Upper lobe of left lung (tissue), 6 donors: ENCODE data around the gene ELAVL1. TPM values are rescaled to one million over a fixed set of nuclear protein-coding genes. Genes with fewer than 3 reads are reported as not detected.
"Not testable (repeated sequence)": the region's sequence is repeated elsewhere in the genome, so short reads cannot be mapped to it uniquely, and the experiment has no call there.

Source experiments
- ATAC-seq, 2 donors: fragments of 200-7000 bp; cut with Tn5 transposase; one replicate each; pipeline ENCODE4 v1.9.1; 2022; ENCODE audit warnings: mild to moderate bottlenecking in 2 of 2, moderate library complexity in 2 of 2; ENCODE audit not compliant: low FRiP score in 2 of 2
- DNase-seq, 2 donors: peaks; one replicate each; pipeline ENCODE4 v3.0.0-alpha.2; 2019 to 2020
- H3K27ac ChIP-seq, 4 donors: fragments of 200-600 bp; sonication (generic); one replicate each; pipeline ENCODE4 v1.5.1; 2016 to 2019
- H3K27me3 ChIP-seq, 4 donors: fragments of 200-600 bp; sonication (generic); one replicate each; pipeline ENCODE4 v1.5.1; 2017 to 2019
- H3K36me3 ChIP-seq, 4 donors: fragments of 200-600 bp; sonication (generic); one replicate each; pipeline ENCODE4 v1.5.1; 2016 to 2019
- H3K4me1 ChIP-seq, 4 donors: fragments of 200-600 bp; sonication (generic); one replicate each; pipeline ENCODE4 v1.5.1; 2018 to 2019
- H3K4me3 ChIP-seq, 4 donors: fragments of 200-600 bp; sonication (generic); one replicate each; pipeline ENCODE4 v1.5.1; 2017 to 2019; ENCODE audit warnings: mild to moderate bottlenecking in 2 of 4, moderate library complexity in 1 of 4
- H3K9me3 ChIP-seq, 4 donors: fragments of 200-600 bp; sonication (generic); one replicate each; pipeline ENCODE4 v1.5.1; 2018 to 2019
- CTCF ChIP-seq, 6 experiments: fragments of 450-650 bp in 4 of 6; fragments of 200-600 bp in 2 of 6; sonication (generic) in 2 of 6; IDR thresholded peaks; one replicate each; pipeline ENCODE4 v1.5.1; 2016 to 2019; ENCODE audit warnings: antibody characterized with exemption in 6 of 6
- EP300 ChIP-seq, 4 donors: sonication (generic); formaldehyde crosslinking; IDR thresholded peaks; one replicate each; pipeline ENCODE4 v1.5.1; 2017; ENCODE audit warnings: antibody characterized with exemption in 4 of 4, control low read depth in 2 of 4
- POLR2A ChIP-seq, 4 donors: fragments of 450-650 bp; IDR thresholded peaks; one replicate each; pipeline ENCODE4 v1.5.1; 2016 to 2017; ENCODE audit warnings: antibody characterized with exemption in 4 of 4, mild to moderate bottlenecking in 2 of 4
- POLR2AphosphoS5 ChIP-seq, 2 donors: sonication (generic); formaldehyde crosslinking; IDR thresholded peaks; one replicate each; pipeline ENCODE4 v1.5.1; 2017; ENCODE audit warnings: antibody characterized with exemption in 2 of 2
- WGBS, 2 donors: methylation state at CpG; one replicate each; pipeline ENCODE4 v1.1.5; 2017 to 2018; 5-methylcytosine and 5-hydroxymethylcytosine counted together
- total RNA-seq, 6 donors: library from RNA; depleted of rRNA in 4 of 6; stranded (reverse); fragments of >200 nt in 4 of 6; gene quantifications; one replicate each; pipeline versions ENCODE4 v1.1.0 to v1.2.1, GENCODE V29; 2016 to 2021
- donor health status: DM: no; HTN: no; CAD: no; lungs with moderate emphysema.
- donor health status: DM: no; HTN: yes; CAD: no; lungs with severe emphysema.

The ELAVL1 gene
- total RNA-seq, 6 donors from 2014 or later = 21.0 to 71.1 (median 36.1) TPM

GRCh38 chr19:7965259-7965841 is 40.1 kb downstream of the ELAVL1 start:
- H3K36me3 ChIP-seq = peaks cover 5 to 94% (median 82%) of the 10 kb centered on the region in 4 donors
- no peak overlapping the region for H3K4me3 ChIP-seq
- no peak for DNase-seq
- no peaks in the 10 kb centered on the region for H3K4me1 ChIP-seq
- ATAC-seq = no peak
- TF ChIP-seq CTCF (IDR thresholded peaks at IDR 0.05) = no peak
- TF ChIP-seq POLR2A (IDR thresholded peaks at IDR 0.05) = no peak
- no peak for TF ChIP-seq EP300 (IDR thresholded peaks at IDR 0.05)
- no peak for TF ChIP-seq POLR2AphosphoS5 (IDR thresholded peaks at IDR 0.05)
- H3K9me3 ChIP-seq = no peaks in the 10 kb centered on the region
- 86 to 88% methylated on average over 12 of the region's 12 CpGs for WGBS, 2 donors
- H3K27me3 ChIP-seq = no peaks in the 10 kb centered on the region
- no peak overlapping the region for H3K27ac ChIP-seq

- no peak for TF ChIP-seq POLR2A (IDR thresholded peaks at IDR 0.05)
- no peak for TF ChIP-seq EP300 (IDR thresholded peaks at IDR 0.05)
- no peak for TF ChIP-seq POLR2AphosphoS5 (IDR thresholded peaks at IDR 0.05)
- no peak for TF ChIP-seq CTCF (IDR thresholded peaks at IDR 0.05)
- ATAC-seq = peak in 1 of 2 donors; percentile 13
- H3K27ac ChIP-seq = no peak overlapping the region
- H3K9me3 ChIP-seq = no peaks in the 10 kb centered on the region
- WGBS, 2 donors = 95 to 96% methylated on average over 20 to 25 of the region's 25 CpGs
- no peak overlapping the region for H3K4me3 ChIP-seq
- no peaks in the 10 kb centered on the region for H3K27me3 ChIP-seq
- no peaks in the 10 kb centered on the region for H3K4me1 ChIP-seq
- H3K36me3 ChIP-seq = peaks cover 5 to 86% (median 72%) of the 10 kb centered on the region in 4 donors
- no peak for DNase-seq
These were observed 41.9 kb downstream of the ELAVL1 start for GRCh38 chr19:7963566-7963965.

- 80 to 83% methylated on average over 22 of the region's 22 CpGs for WGBS, 2 donors
- ATAC-seq (no peak), DNase-seq (no peak)
- no peak overlapping the region for H3K27ac ChIP-seq
- H3K4me1 ChIP-seq = no peaks in the 10 kb centered on the region
- H3K4me3 ChIP-seq = no peak overlapping the region
- H3K9me3 ChIP-seq = no peaks in the 10 kb centered on the region
- no peak for TF ChIP-seq EP300 (IDR thresholded peaks at IDR 0.05)
- no peak for TF ChIP-seq POLR2AphosphoS5 (IDR thresholded peaks at IDR 0.05)
- TF ChIP-seq CTCF (IDR thresholded peaks at IDR 0.05) = no peak
- H3K27me3 ChIP-seq = no peaks in the 10 kb centered on the region
- H3K36me3 ChIP-seq = peaks cover 5 to 86% (median 67%) of the 10 kb centered on the region in 4 donors
These were observed 42.7 kb downstream of the ELAVL1 start for GRCh38 chr19:7962644-7963268.

- Histone ChIP-seq H3K4me1 (no peaks in the 10 kb centered on the region), H3K9me3 (no peaks in the 10 kb centered on the region), H3K4me3 (no peak overlapping the region), H3K27ac (no peak overlapping the region), H3K36me3 (peaks cover 5 to 79% (median 60%) of the 10 kb centered on the region in 4 donors), H3K27me3 (no peaks in the 10 kb centered on the region)
- 79 to 81% methylated on average over 13 of the region's 13 CpGs for WGBS, 2 donors
- no peak for TF ChIP-seq POLR2AphosphoS5 (IDR thresholded peaks at IDR 0.05)
- TF ChIP-seq EP300 (IDR thresholded peaks at IDR 0.05) = no peak
- no peak for TF ChIP-seq POLR2A (IDR thresholded peaks at IDR 0.05)
- TF ChIP-seq CTCF (IDR thresholded peaks at IDR 0.05) = no peak
- DNase-seq (no peak), ATAC-seq (no peak)
These were observed 43.4 kb downstream of the ELAVL1 start for GRCh38 chr19:7961920-7962626.

- H3K4me3 ChIP-seq, H3K4me1 ChIP-seq, H3K27me3 ChIP-seq, DNase-seq, H3K9me3 ChIP-seq, H3K27ac ChIP-seq, ATAC-seq: not testable (repeated sequence)
- 90 to 97% methylated on average over 4 of the region's 4 CpGs for WGBS, 2 donors
- H3K36me3 ChIP-seq = peaks cover 4 to 69% (median 50%) of the 10 kb centered on the region in 4 donors
These were observed 44.4 kb downstream of the ELAVL1 start for GRCh38 chr19:7961082-7961481.
